BLaER1 treated with 17β-estradiol and CSF1 and Interleukin-3, amounts not matched to agents 10 nM and 100 nM (cell line): ENCODE results near the gene UGT1A10.

Source experiments
- H3K27ac ChIP-seq, 11 experiments: shearing (Covaris generic); formaldehyde crosslinking; 2 replicates each; pipeline ENCODE4 v1.8.1; 2022
- H3K27me3 ChIP-seq, 11 experiments: shearing (Covaris generic); formaldehyde crosslinking; 2 replicates each; pipeline ENCODE4 v1.8.1; 2022
- H3K36me3 ChIP-seq, 11 experiments: shearing (Covaris generic); formaldehyde crosslinking; 2 replicates each; pipeline ENCODE4 v1.8.1; 2022
- H3K4me1 ChIP-seq, 10 experiments: shearing (Covaris generic); formaldehyde crosslinking; 2 replicates each; pipeline ENCODE4 v1.8.1; 2022
- H3K4me2 ChIP-seq, 11 experiments: shearing (Covaris generic); formaldehyde crosslinking; 2 replicates each; pipeline ENCODE4 v1.8.1; 2022
- H3K4me3 ChIP-seq, 10 experiments: shearing (Covaris generic); formaldehyde crosslinking; 2 replicates each; pipeline ENCODE4 v1.8.1; 2022
- H3K9ac ChIP-seq, 11 experiments: shearing (Covaris generic); formaldehyde crosslinking; 2 replicates each; pipeline ENCODE4 v1.8.1; 2022
- H3K9me3 ChIP-seq, 11 experiments: shearing (Covaris generic); formaldehyde crosslinking; replicated peaks in 1 of 11; 2 replicates each; pipeline ENCODE4 v1.8.1; 2022
- H4K20me1 ChIP-seq, 11 experiments: shearing (Covaris generic); formaldehyde crosslinking; 2 replicates each; pipeline ENCODE4 v1.8.1; 2022
- Cebpa-rat ChIP-seq, 11 experiments: shearing (Covaris generic); IDR thresholded peaks; 2 replicates each; pipeline ENCODE4 v1.8.1; 2022

UGT1A10 gene

GRCh38 chr2:233807966-233808935 is 172.0 kb downstream of the UGT1A10 start:
- H3K4me3 ChIP-seq, result no peak overlapping the region
- H3K27ac ChIP-seq, result no peak overlapping the region
- H3K36me3 ChIP-seq, result no peaks in the 10 kb centered on the region
- no peaks in the 10 kb centered on the region for H4K20me1 ChIP-seq
- peaks cover 0 to 9% (median 0%) of the 10 kb centered on the region in 11 experiments; a peak in 4 of 22 replicates for H3K9me3 ChIP-seq
- no peaks in the 10 kb centered on the region for H3K4me1 ChIP-seq
- H3K4me2 ChIP-seq, result no peak overlapping the region
- no peak for TF ChIP-seq Cebpa-rat (IDR thresholded peaks at IDR 0.05)
- no peaks in the 10 kb centered on the region for H3K27me3 ChIP-seq
- H3K9ac ChIP-seq, result no peak overlapping the region

GRCh38 chr2:233810385-233810784 is 174.1 kb downstream of the UGT1A10 start:
- Histone ChIP-seq H3K27ac (no peak overlapping the region), H3K4me3 (no peak overlapping the region), H4K20me1 (no peaks in the 10 kb centered on the region), H3K9ac (no peak overlapping the region), H3K36me3 (no peaks in the 10 kb centered on the region), H3K4me2 (no peak overlapping the region), H3K9me3 (peaks cover 0 to 9% (median 0%) of the 10 kb centered on the region in 11 experiments; a peak in 4 of 22 replicates), H3K4me1 (no peaks in the 10 kb centered on the region), H3K27me3 (no peaks in the 10 kb centered on the region)
- TF ChIP-seq Cebpa-rat (IDR thresholded peaks at IDR 0.05), result no peak

- Histone ChIP-seq H3K27me3 (no peaks in the 10 kb centered on the region), H3K4me2 (no peak overlapping the region), H3K9ac (no peak overlapping the region), H3K27ac (no peak overlapping the region), H3K4me1 (no peaks in the 10 kb centered on the region), H4K20me1 (no peaks in the 10 kb centered on the region), H3K36me3 (no peaks in the 10 kb centered on the region), H3K4me3 (no peak overlapping the region), H3K9me3 (peaks cover 0 to 9% (median 0%) of the 10 kb centered on the region in 11 experiments; a peak in 4 of 22 replicates)
- no peak for TF ChIP-seq Cebpa-rat (IDR thresholded peaks at IDR 0.05)
These were observed 174.8 kb downstream of the UGT1A10 start for GRCh38 chr2:233811087-233811486.

- Histone ChIP-seq H3K9me3 (peaks cover 0 to 9% (median 0%) of the 10 kb centered on the region in 11 experiments; a peak in 4 of 22 replicates), H3K4me1 (peaks cover 0 to 5% (median 5%) of the 10 kb centered on the region in 10 experiments; a peak in 18 of 20 replicates), H3K27me3 (no peaks in the 10 kb centered on the region), H3K36me3 (no peaks in the 10 kb centered on the region), H3K4me2 (no peak overlapping the region), H3K4me3 (no peak overlapping the region), H3K9ac (no peak overlapping the region), H3K27ac (no peak overlapping the region), H4K20me1 (no peaks in the 10 kb centered on the region; a peak in 1 of 22 replicates)
- TF ChIP-seq Cebpa-rat (IDR thresholded peaks at IDR 0.05), result no peak
These were observed 175.5 kb downstream of the UGT1A10 start for GRCh38 chr2:233811732-233812131.

GRCh38 chr2:233813236-233814055 is 177.2 kb downstream of the UGT1A10 start:
- Histone ChIP-seq H3K4me1 (peaks cover 5 to 22% (median 20%) of the 10 kb centered on the region in 10 experiments; a peak in 19 of 20 replicates), H3K9ac (no peak overlapping the region), H3K36me3 (no peaks in the 10 kb centered on the region), H3K4me3 (no peak overlapping the region), H3K27me3 (no peaks in the 10 kb centered on the region), H3K4me2 (no peak overlapping the region), H3K9me3 (peaks cover 0 to 9% (median 0%) of the 10 kb centered on the region in 11 experiments; a peak in 3 of 22 replicates), H3K27ac (no peak overlapping the region), H4K20me1 (no peaks in the 10 kb centered on the region; a peak in 1 of 22 replicates)
- TF ChIP-seq Cebpa-rat (IDR thresholded peaks at IDR 0.05), result no peak

GRCh38 chr2:233814056-233814835 is 178.0 kb downstream of the UGT1A10 start:
- Histone ChIP-seq H3K4me1 (peaks cover 5 to 22% (median 20%) of the 10 kb centered on the region in 10 experiments; a peak in 19 of 20 replicates), H3K36me3 (no peaks in the 10 kb centered on the region), H3K27ac (no peak overlapping the region), H3K4me2 (no peak overlapping the region), H4K20me1 (no peaks in the 10 kb centered on the region; a peak in 1 of 22 replicates), H3K4me3 (no peak overlapping the region), H3K27me3 (no peaks in the 10 kb centered on the region), H3K9me3 (peaks cover 0 to 9% (median 0%) of the 10 kb centered on the region in 11 experiments; a peak in 3 of 22 replicates), H3K9ac (no peak overlapping the region)
- no peak for TF ChIP-seq Cebpa-rat (IDR thresholded peaks at IDR 0.05)

- peaks cover 0 to 4% (median 0%) of the 10 kb centered on the region in 11 experiments; a peak in 1 of 22 replicates for H3K9me3 ChIP-seq
- H4K20me1 ChIP-seq, result no peaks in the 10 kb centered on the region; a peak in 1 of 22 replicates
- no peak for TF ChIP-seq Cebpa-rat (IDR thresholded peaks at IDR 0.05)
- no peak overlapping the region for H3K4me2 ChIP-seq
- no peak overlapping the region for H3K4me3 ChIP-seq
- H3K4me1 ChIP-seq, result peaks cover 5 to 22% (median 20%) of the 10 kb centered on the region in 10 experiments; a peak in 19 of 20 replicates
- H3K27ac ChIP-seq, result no peak overlapping the region
- no peaks in the 10 kb centered on the region for H3K36me3 ChIP-seq
- no peak overlapping the region for H3K9ac ChIP-seq
- no peaks in the 10 kb centered on the region for H3K27me3 ChIP-seq
These were observed 179.6 kb downstream of the UGT1A10 start for GRCh38 chr2:233815861-233816260.

GRCh38 chr2:233816334-233816733 is 180.1 kb downstream of the UGT1A10 start:
- Histone ChIP-seq H3K36me3 (no peaks in the 10 kb centered on the region), H3K27ac (no peak overlapping the region), H3K4me3 (no peak overlapping the region), H3K4me1 (peaks cover 5 to 22% (median 20%) of the 10 kb centered on the region in 10 experiments; a peak in 19 of 20 replicates), H3K9ac (peak overlapping the region in 1 of 11 experiments; percentile 4; a peak in 1 of 22 replicates), H3K27me3 (no peaks in the 10 kb centered on the region), H3K4me2 (peak overlapping the region in 10 of 11 experiments; percentile 27 to 77 (median 66); a peak in 18 of 22 replicates), H4K20me1 (no peaks in the 10 kb centered on the region; a peak in 1 of 22 replicates), H3K9me3 (no peaks in the 10 kb centered on the region; a peak in 1 of 22 replicates)
- TF ChIP-seq Cebpa-rat (IDR thresholded peaks at IDR 0.05), result no peak
